CD4-positive, alpha-beta T cell treated with Interleukin-4 for 4 hours (primary cell): ENCODE measurements around the gene KRT1.

Experiments
- DNase-seq: peaks from one replicate; pipeline ENCODE4 v3.0.0-alpha.2; 2020

KRT1 gene

DNA sequence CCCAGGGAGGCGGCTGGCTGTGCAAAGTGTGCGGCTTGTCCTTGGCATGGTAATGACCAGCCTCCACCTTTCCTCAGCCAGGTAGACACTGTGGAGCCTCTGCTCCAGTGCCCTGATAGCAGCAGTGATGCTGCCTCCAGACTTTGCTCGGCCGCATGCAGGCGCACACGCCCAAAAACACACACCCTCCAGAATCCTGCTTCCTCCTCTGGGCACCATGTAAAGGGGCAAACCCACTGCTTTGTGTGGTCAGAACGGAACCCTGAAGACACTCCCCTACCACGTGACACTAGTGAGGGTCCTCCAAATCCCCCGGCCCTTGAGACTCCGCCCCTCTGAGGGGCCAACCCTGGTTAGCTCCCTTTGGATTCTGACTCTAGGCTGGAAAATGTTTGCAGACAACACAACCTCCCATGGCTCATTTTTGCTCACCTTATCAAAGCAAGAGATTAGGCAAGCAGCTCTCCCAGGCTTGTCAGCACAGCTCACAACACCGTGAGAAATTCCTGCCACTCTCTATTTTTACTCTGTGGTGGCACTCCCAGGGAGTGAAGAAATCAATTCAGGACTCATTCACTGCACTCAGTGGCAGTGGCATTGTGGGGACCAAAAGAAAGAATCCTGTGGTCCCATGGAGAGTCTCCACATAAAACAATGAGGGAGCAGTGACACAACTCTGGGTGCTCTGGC lies 18.6 kb upstream of the KRT1 start:
- no peak for DNase-seq

DNA sequence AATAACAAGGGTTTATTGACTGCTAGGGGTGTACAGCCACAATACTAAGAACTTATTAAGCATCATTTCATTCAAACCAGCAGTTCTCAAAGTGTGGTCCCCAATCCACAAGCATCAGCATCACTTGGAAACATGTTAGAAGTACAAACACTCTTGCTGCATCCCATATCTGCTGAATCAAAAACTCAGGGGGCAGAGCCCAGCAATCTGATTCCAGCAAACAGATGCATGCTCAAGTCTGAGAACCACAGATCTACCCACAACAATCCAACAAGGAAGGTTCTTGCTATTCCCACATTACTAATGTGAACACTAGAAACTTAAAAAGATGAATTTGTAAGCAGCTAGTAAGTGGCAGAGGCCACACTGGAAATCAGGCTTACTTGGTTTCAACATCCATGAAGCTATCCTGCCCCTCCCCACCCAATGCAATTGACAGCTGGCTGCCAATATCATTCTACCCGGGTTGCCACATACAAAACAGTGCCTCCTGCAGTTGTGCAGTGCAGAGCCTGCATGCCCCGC lies 16.9 kb upstream of the KRT1 start:
- no peak for DNase-seq

DNA sequence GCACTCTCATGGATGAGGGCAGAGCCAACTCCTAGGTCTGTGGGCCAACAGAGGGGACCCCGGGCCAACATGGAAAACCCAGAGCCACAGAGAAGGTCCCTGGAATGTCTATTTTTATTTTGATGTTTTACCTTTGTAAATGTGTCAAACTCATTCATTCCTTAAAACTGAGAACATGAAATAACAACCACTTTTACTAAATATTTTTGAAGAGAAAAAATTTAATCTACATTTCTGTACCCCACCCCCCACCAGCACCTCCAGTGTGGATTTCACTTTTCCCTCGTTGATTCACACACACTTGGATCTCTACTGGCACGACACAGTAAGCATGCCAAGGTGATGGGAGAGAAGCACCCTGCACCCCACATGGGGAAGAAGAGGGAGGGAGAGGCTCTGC lies 16.4 kb upstream of the KRT1 start:
- DNase-seq, result no peak

DNA sequence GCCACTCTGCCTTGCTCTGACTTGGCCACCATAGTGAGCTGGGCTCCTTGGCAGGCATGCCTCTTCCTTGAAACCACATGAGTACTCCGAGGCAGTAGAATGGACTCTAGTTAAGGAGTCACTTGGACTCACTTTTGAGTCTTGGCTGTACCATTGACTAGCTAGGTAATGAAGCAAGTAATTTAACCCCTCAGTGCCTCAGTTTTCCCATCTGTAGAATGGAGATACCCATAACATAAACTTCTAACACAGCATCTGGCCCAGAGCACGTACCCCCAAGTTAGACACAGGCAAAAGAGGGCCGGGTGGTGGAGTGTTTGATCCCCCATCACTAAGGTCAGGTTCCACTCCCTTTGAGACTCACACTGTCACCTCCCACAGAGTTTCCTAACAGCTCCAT lies 14.8 kb upstream of the KRT1 start:
- no peak for DNase-seq

DNA sequence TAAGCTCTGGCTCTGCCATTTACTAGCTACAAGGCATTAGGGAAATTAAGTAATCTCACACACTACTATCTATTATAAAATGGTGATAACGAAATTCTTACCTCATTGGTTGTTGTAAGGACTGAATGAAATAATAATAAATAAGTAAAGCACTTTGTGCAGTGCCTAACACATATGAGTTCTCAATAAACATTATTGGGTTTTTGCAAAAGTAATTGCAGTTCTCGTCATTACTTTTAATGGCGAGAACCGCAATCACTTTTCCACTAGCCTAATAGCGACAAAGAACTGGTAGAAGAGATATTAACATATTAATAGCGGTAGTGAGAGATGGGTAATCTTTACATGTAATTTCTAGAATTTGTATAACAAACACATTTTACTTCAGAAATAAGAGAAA lies 13.9 kb upstream of the KRT1 start:
- no peak for DNase-seq

DNA sequence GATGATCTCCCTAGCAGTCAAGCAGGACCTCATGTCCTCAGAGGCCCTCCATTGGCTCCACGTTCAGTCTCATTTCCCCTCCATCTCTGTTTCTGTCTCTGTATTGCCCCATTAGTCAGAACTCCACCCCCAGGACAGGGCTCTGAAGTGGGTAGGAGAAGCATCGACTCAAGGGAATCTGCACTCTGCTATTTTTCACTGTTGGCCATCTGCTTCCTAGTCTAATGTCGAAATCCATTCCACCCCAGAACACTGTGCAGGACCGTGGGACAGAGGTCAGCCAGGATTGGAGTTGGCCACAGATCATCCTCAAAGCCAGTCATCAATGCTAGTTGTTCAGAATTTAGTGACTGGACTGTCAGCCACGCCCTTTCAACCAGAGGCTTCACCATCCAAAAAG lies 13.1 kb upstream of the KRT1 start:
- DNase-seq, result no peak

DNA sequence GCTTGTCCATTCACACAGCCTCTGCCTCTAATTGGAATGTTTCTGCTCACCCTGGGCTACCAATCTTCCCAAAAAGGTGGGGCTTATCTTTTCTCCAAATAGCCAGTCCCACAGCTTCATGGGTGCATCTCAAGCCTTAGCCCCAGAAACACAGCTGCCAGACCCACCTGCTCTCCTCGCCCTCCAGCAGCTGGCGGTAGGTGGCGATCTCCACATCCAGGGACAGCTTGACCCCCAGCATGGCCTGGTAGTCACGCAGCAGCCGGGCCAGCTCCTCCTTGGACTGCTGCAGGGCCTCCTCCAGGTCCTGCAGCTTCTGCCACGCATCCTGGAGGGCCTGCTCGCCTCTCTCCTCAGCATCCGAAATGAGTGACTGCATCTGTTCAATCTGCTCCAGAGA lies 12.0 kb upstream of the KRT1 start:
- DNase-seq, result no peak

DNA sequence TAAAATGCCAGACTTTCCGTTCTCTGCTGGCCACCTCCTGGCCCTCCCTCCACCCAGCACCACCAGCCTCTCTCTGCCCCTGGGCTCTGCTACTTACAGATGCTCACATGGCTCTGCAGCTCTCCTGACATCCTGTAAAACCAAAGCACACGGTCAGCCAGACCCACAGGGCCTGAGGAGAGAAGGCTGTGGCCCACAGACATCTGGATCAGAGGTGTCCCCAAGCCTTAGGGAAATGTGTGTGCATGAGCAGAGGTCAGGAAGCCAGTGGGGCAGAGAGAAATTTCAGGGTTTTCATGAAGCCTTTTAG lies 11.6 kb upstream of the KRT1 start:
- DNase-seq, result no peak

DNA sequence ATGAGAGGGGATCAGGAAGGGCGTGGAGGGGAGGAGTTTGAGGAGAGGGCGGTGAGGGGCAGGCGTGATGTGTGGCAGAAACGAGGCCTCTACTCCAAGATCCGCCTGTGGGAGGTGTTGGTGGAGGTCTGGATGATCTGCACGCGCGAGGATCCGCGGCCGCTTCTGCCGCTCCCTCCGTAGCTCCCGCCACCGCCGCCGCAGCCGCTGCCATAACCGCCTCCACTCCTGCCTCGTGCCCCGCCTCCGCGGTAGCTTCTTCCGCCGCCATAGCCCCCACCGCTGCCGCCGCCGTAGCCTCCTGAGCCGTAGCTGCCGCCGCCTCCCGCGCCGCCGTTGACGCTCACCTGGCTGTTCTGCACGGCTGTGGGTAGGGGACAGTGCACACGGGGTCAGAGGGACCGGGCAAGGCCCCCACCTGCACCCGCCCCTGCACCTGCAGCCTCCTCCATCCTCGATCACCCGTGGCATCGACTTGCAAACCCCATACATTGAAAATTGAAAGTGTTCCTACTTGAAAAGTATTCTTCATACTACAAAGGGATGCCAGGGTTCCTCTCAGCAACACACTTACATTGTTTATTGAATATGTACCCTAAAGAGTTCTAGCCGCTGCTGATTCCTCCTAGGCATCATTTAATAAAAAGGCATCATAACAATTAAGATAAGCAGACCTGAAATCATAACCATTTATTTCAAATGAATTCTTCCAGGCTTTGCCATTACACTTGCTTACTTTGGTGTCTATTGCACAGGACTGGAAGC lies 11.1 kb upstream of the KRT1 start:
- DNase-seq, result peak; percentile 33

DNA sequence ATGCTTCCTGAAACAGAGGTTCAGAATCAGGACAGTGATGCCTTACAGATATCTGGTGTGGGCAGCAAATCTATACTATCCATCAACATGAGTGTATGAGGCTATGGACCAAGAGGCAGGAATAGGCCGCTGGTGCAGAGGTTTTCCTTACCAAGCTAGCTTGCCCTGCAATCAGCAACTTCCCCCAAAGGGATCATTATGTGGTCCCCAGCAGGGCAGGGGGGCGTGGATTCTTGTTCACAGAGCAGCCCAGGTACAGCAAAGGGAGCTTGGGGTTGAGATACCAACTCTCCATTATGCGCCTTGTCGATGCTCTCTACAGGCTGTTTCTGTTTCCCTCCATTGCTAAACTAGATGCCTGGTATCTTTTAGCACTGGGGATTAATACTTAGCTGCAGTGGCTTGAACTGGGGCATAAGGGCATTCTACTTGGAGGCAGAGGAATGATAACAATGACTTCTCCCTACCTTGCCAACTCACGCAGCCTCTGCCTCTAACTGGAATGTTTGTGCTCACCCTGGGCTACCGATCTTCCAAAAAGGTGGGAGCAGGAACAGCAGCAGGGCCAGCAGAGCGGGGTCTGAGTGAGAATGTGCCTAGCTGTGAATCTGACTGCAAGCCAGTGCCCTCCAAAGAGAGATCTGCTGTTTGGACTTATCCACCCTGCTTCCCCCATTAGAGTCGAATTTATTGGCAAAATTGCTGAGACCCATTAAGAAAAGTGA lies 10.3 kb upstream of the KRT1 start:
- DNase-seq, result no peak

DNA sequence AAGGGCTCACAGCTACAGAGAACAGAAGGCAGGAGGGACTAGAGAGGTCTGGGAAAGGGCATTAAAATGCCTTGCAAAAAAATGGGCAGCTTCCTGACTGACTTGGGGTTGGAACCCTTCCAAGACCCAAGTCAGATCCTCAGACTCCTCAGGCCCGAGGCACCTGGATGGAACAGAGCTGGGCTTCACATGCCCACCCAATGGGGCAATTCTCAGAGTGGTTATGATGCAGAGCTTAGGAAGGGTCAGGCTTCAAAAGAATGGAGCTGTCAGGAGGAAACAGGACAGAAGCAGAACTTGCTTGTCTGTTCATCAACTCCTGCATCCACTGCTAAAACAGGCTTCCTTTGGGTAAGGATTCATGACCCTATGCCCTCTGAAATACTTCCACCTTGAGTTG lies 9.7 kb upstream of the KRT1 start:
- DNase-seq, result no peak

DNA sequence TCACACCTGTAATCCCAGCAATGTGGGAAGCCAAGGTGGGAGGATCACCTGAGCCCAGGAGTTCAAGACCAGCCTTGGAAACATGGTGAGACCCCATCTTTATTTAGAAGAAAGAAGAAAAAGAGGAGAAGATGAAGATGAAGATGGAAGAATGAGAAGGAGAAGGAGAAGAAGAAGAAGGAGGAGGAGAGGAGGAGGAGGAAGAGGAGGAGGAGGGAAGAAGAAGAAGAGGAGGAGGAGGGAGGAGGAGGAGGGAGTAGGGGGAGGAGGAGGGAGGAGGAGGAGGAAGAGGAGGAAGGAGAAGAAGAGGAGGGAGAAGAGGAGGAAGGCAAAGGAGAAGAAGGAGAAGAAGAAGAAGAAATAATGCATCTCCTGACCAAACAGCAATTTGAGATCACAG lies 9.0 kb upstream of the KRT1 start:
- no peak for DNase-seq

DNA sequence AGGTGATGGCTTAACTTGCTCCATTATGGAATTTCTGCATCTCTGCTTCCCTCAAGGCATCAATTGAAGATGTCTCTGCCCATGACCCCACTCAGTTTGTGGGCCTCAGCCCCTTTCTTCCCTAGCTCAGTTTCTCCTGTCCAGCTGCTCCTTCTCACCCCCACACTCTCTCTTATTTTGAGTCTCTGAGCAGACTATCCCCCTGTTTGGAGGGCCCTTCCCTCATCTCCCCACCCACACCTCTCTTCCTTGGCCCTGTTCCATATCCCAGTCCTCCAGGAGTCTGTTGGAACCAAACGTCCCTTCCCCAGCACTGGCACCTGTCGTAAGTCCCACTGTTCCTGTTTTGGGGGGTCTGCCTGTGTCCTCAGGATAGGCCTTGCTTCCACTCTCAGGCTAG lies 8.3 kb upstream of the KRT1 start:
- DNase-seq, result no peak

DNA sequence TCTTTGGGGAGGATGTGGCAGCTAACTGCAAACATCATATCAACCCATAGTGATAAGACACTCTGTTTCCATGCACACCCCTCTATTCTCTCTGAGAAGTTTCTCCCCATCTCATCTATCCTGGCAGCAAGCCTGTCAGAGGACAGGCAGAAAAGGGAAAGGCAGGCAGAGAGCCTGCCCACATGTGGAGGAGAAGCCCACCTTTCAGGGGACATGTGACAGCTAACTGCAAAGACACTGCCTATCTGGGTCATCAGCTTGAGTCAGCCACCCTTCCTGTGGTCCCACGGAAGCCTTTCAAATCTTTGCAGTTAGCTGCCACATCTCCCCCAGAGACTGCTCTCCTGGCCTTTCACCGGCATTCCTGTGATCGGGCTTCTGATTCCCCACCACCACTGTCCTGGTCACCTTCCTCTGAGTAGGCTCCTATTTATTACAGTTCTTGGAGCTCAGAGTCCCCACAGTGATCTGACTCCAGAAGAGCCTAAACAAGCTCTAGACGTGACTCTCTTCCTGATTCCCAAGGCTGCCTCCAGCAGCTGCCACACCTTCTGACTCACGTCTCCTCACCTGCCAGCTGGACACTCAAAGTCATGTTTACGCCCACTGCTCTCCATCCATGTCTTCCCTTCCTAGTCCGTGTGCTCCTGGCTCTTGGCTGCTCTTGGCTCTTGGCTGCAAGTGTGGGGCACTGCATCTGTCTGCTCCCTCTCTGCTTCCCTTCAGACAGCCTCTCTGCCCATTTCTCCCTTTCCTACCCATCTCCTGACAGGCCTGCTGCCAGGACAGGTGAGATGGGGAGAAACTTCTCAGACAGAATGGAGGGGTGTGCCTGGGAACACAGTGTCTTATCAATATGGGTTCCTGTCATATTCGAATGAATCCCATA lies 7.5 kb upstream of the KRT1 start:
- no peak for DNase-seq

DNA sequence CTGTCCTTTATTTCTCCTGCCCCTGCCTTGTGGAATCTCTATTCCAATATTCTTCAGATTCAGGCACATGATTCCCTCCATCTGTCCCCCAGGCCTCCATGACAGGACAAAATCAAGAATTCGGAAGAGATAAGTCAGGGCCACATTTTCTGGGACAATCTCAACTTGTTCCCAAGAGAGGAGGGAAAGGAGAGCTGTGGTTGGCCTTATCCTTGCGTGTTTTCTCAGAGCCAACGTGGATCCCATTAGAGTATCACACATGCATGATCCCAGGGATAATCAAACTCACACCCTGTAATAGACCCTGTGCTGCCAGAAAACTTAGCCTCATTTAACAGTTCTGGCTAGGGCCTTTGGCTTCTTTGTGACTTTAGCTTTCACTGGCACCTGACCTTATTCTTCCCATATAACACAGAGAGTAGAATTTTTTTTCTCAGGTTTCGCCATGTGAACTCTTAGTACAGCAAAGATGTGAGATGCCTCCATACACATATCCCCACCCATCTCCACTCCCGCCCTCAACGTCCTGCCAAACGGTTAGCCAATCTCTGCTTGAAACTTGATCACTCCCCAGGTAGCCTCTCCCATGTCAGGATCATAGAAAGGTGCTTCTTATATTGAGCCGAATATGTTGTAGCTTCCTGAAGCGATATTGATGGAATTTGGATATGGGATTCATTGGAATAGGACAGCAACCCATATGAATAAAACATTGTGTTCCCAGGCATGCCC lies 6.7 kb upstream of the KRT1 start:
- no peak for DNase-seq

DNA sequence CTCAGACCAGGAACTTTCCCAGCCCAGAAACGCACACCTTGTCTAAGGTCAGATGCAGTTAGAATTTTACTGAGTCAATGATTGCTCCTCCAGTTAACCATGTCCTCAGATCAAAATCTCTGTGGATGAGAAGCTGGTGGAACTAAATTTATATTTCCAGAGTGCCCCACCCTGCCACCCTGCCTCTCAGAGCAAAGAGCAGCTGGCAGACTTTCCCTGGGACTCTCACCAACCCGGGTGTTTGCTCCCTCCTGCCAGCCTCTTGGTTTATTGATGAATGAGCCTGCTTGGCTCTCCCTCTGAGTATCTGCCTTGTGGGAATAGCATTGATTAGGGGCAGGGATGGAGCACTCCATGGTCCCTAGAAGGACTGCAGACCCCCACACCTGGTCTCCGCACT lies 5.9 kb upstream of the KRT1 start:
- DNase-seq, result no peak

DNA sequence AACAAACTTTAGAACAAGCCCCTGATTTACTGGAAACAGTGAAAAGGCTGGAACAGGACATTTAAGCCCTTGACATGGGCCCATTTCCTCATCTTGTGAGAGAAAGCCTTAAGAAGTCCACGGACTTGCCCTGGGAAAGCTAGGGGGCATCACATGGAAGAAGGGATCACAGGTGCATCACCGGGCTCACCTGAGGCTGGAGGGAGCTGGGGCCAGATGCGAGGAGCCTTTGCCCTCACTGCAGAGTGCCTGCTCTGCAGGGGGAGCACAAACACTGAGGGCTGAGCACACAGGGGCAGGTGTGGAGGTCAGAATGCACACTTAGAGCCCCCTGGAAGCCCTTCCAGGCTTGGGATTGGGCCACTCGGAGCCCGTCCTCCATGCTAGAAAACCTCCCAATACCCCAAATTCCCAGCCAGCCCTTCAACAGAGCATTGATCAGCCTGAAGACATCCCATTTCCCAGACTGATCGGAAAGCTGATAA lies 5.2 kb upstream of the KRT1 start:
- no peak for DNase-seq

DNA sequence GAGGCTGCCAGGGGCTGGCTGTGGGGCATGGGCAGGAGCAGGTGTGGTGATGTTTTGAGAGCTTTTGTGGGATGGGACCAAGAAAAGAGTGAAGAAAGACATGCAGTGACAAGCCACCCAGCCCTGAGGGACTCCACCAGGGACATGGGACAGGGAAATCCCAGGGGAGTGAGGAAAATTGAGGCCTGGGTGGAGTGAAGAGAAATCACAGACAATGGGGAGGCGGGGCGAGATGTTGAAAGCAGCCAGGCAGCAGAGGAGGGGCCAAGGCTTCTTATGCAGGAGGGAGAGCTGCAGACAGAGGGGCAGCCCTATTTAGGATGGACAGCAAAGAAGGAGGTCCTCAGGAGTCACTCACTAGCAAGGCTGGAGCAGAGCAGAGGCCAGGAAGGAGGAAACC lies 4.2 kb upstream of the KRT1 start:
- no peak for DNase-seq

DNA sequence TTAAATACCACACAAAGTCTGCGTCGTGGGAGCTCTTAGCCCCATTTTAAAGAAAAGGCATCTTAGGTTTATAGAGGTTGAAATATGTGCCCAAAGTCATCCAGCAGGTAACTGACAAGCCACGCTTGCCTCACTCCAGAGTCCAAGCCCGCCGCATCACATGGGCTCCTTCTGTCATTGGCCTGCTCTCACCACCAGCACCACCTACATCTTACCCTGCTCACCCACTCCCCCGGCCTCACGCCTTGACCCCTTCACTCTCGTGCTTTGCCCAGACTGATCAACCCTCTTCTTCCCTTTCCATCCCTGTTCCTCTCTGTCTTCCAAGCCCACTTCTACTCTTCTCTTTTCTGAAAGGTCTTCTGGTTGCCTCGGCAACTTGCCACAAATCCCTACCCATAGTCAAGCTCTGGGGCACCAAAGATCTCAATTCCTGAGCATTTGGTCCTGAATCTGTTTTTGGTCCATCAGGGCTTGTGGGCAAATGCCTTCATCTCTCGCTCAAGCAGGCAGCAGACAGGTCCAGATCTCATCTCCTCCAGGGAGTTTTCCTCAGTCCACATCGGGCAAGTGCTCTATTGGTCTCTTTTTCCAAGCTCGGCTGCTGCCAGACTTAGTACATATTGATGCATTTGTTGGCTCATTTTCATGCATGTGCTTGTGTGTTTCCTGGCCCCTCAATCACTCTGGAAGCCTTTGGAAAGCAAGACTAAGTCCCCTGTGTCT lies 3.5 kb upstream of the KRT1 start:
- no peak for DNase-seq

DNA sequence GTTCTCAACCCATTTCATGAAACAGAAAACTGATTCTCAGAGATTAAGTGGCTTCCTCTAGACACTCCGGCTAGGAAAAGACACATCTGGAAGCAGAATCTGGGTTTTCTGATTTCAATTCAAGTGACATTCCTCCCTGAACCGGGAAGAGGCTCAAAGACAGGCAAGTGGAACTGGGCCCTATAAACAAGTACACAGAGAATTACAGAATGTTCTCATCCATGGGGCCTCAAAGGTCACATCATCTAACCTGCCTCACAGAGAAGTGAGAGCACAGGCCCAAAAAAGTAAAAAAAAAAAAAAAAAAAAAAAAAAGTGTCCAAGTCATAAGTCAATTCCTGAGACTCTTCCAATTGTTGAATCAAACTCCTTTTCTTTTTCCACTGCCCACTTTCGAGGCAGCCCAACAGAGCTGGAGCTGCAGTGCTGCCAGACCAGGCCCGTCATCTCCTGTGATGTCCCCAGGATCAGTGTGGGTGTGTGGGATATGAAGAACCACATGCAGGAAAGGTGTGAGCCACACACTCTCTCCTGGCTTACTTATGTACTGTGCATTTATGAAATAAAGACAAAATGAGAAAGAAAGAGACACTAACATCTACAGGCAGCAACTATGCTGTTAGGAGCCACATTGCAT lies 2.8 kb upstream of the KRT1 start:
- no peak for DNase-seq

DNA sequence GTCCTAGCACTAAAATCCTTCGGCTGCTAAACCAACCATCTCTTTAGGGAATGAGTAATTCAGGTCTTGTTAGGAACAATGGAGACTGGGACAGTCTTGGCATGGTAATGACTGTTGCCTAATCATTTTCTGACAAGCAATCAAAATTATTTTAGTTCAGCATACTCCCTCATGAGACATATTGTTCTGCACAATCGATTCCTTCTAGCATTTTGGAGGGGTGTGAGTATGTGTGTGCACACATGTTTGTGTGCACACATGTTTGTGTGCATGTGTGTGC lies 2.1 kb upstream of the KRT1 start:
- DNase-seq, result no peak
